KMS-11 (cell line): ENCODE data around the gene RIN1.

ENCODE experiments used
- H2AFZ ChIP-seq: fragments of 200-600 bp; sonication (generic); 2 replicates; pipeline ENCODE4 v1.6.1; 2016; ENCODE audit warnings: antibody characterized with exemption, mixed run types, low read depth
- H3K27ac ChIP-seq: fragments of 200-600 bp; sonication (generic); 2 replicates; pipeline ENCODE4 v1.6.1; 2016; ENCODE audit warnings: mild to moderate bottlenecking, mixed run types
- H3K27me3 ChIP-seq: fragments of 200-600 bp; sonication (generic); 2 replicates; pipeline ENCODE4 v1.6.1; 2017; ENCODE audit warnings: mild to moderate bottlenecking, low read depth, mixed run types, moderate library complexity; ENCODE audit not compliant: insufficient read depth
- H3K36me3 ChIP-seq: fragments of 200-600 bp; sonication (generic); 2 replicates; pipeline ENCODE4 v1.6.1; 2017; ENCODE audit warnings: mild to moderate bottlenecking, mixed run types; ENCODE audit not compliant: insufficient read depth
- H3K4me1 ChIP-seq: fragments of 200-600 bp; sonication (generic); 2 replicates; pipeline ENCODE4 v1.6.1; 2016; ENCODE audit warnings: mild to moderate bottlenecking, low read depth, mixed run types; ENCODE audit not compliant: poor library complexity, severe bottlenecking
- H3K4me2 ChIP-seq: fragments of 200-600 bp; sonication (generic); 2 replicates; pipeline ENCODE4 v1.7.0; 2016; ENCODE audit warnings: mild to moderate bottlenecking, mixed run types
- H3K4me3 ChIP-seq: fragments of 200-600 bp; sonication (generic); IDR thresholded peaks from 2 replicates; pipeline ENCODE4 v1.6.1; 2017; ENCODE audit warnings: low read depth, low read length, mixed read lengths; ENCODE audit not compliant: insufficient read depth
- H3K79me2 ChIP-seq: fragments of 200-600 bp; sonication (generic); 2 replicates; pipeline ENCODE4 v1.6.1; 2016; ENCODE audit warnings: low read depth, mixed run types; ENCODE audit not compliant: insufficient read depth
- H3K9ac ChIP-seq: fragments of 200-600 bp; sonication (generic); 2 replicates; pipeline ENCODE4 v1.6.1; 2016; ENCODE audit warnings: mild to moderate bottlenecking, mixed run types
- H4K20me1 ChIP-seq: fragments of 200-600 bp; sonication (generic); 2 replicates; pipeline ENCODE4 v1.6.1; 2016; ENCODE audit warnings: mild to moderate bottlenecking, mixed run types; ENCODE audit not compliant: insufficient read depth
- CTCF ChIP-seq: fragments of 200-600 bp; sonication (generic); conservative IDR thresholded peaks from 2 replicates; pipeline ENCODE4 v1.6.1; 2017; ENCODE audit warnings: low read depth, mild to moderate bottlenecking, antibody characterized with exemption, low read length, moderate library complexity, mixed read lengths

Gene RIN1

GRCh38 chr11:66288671-66289547, 47.3 kb downstream of the RIN1 start, which contains the start of gene YIF1A:
YIF1A (minus strand) TSS chr11:66289143; CDS start chr11:66288985, 158 bp downstream.
- Histone ChIP-seq H3K79me2 (peaks cover 8% of the 10 kb centered on the region; the same call in 1 of the 2 replicates), H3K4me3 (no peak within 1 kb of the TSS), H3K36me3 (no peaks in the 10 kb centered on the region), H2AFZ (peak within 1 kb of the TSS; percentile 73), H3K27ac (peak within 1 kb of the TSS; percentile 64), H3K4me2 (peak within 1 kb of the TSS; percentile 82), H3K9ac (peak within 1 kb of the TSS; percentile 88), H3K4me1 (peaks cover 16% of the 10 kb centered on the region), H3K27me3 (peaks cover 5% of the 10 kb centered on the region; the same call in 1 of the 2 replicates), H4K20me1 (no peaks in the 10 kb centered on the region)
- no peak for TF ChIP-seq CTCF

DNA sequence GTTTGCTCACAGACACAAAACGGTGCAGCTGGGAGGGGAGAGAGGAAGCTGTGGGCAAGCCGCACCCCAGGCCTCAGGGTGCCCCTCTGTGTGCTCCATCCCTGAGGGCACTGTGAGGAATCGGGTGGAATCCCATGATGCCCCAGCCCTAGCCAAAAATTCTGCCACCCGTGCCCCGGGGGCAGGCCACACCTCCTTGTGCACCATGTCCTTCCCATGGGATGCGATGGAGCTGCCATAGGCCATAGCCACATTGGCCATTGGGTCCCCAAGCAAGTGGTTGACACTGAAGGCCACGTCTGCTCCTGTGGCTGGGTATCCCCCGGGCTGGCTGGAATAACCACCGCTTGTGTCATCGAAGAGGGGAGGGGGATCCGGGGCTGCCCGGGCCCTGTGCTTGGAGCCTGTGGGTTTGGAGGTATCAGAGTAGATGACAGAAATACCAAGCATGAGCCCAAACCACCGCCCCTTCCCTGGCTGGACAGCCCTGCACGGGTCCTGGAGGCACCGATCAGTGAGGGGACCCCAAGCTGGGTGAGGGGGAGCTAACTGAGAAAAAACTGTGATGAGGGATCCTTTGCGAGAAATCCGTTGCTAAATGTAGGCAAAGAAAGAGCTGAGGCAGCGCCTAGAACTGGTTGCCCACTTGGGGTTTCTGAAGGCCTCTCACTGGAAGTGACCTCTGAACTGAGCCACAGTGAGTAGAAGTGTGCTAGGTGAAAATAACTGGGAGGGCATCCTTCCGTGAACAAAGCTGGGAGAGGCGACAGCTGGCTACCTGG, 48.2 kb downstream of the RIN1 start:
- H3K4me1 ChIP-seq: peaks cover 17% of the 10 kb centered on the region
- peaks cover 4% of the 10 kb centered on the region; the same call in 1 of the 2 replicates for H3K27me3 ChIP-seq
- peak overlapping the region; percentile 55 for H2AFZ ChIP-seq
- no peaks in the 10 kb centered on the region for H4K20me1 ChIP-seq
- peak overlapping the region; percentile 64 for H3K27ac ChIP-seq
- peak overlapping the region; percentile 88 for H3K9ac ChIP-seq
- H3K4me3 ChIP-seq: no peak overlapping the region
- TF ChIP-seq CTCF: no peak
- no peaks in the 10 kb centered on the region for H3K36me3 ChIP-seq
- peaks cover 8% of the 10 kb centered on the region; the same call in 1 of the 2 replicates for H3K79me2 ChIP-seq
- H3K4me2 ChIP-seq: peak overlapping the region; percentile 82

- Histone ChIP-seq H3K4me2 (peak overlapping the region; percentile 82; the same call in 1 of the 2 replicates), H2AFZ (no peak overlapping the region), H3K27me3 (no peaks in the 10 kb centered on the region), H3K9ac (no peak overlapping the region), H3K4me1 (peaks cover 23% of the 10 kb centered on the region), H3K4me3 (no peak overlapping the region), H4K20me1 (no peaks in the 10 kb centered on the region), H3K79me2 (peaks cover 8% of the 10 kb centered on the region; the same call in 1 of the 2 replicates), H3K36me3 (no peaks in the 10 kb centered on the region), H3K27ac (no peak overlapping the region)
- TF ChIP-seq CTCF: no peak
Observed at GRCh38 chr11:66287211-66287888, 48.9 kb downstream of the RIN1 start.

- Histone ChIP-seq H3K27ac (no peak overlapping the region), H3K36me3 (no peaks in the 10 kb centered on the region), H3K79me2 (peaks cover 8% of the 10 kb centered on the region; the same call in 1 of the 2 replicates), H3K4me2 (no peak overlapping the region), H4K20me1 (no peaks in the 10 kb centered on the region), H3K9ac (no peak overlapping the region), H3K4me3 (no peak overlapping the region), H3K27me3 (no peaks in the 10 kb centered on the region), H3K4me1 (peaks cover 29% of the 10 kb centered on the region), H2AFZ (no peak overlapping the region)
- TF ChIP-seq CTCF: no peak
Observed at GRCh38 chr11:66286699-66287098, 49.5 kb downstream of the RIN1 start.
